AG09319 (cell line): Measurements from ENCODE around the gene POU2AF1.

Experiments
- DNase-seq: peaks from one replicate; pipeline ENCODE4 v3.0.0-alpha.2; 2010; ENCODE audit warnings: low read depth; ENCODE audit errors: extremely low read depth
- TF ChIP-seq, protein P1 (sequence below): IDR thresholded peaks from 2 replicates; pipeline ENCODE4 v1.5.1; 2011; ENCODE audit warnings: low read depth, mild to moderate bottlenecking, inconsistent platforms, low read length, moderate library complexity

POU2AF1 gene

DNA sequence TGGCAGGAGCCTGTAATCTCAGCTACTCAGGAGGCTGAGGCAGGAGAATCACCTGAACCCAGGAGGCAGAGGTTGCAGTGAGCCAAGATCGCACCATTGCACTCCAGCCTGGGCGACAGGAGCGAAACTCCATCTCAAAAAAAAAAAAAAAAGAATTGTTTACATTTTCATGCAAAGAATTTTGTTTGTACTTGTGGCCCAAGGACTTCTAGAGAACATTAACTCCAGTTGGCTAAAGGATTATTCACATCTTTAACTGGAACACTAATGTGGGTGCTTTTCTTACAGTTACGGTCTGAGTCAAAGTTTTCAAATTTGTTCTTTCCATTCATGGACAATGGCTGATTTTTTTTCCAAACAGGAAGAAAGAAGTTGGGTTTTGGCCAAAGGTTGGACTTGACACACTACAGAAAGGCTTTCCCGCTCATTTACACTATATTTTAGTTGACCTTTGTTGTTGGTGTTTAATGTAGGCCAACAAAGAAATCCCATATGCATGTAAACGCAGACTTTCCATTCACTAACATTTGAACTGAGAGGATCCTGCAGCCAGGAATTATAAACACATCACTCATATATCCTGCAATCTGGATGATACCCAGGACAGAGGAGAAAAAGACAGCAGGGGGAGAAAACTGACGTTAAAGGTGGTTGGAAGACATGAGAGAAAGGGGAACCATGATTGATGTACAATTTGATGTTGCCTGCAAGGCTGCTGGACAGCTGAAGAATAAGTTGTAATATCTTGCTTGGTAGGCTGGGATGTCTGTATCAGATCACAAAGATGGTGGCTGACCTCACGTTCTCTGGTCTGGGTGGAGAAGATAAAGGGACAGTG lies 13.1 kb downstream of the POU2AF1 start:
- TF ChIP-seq, protein P1, sequence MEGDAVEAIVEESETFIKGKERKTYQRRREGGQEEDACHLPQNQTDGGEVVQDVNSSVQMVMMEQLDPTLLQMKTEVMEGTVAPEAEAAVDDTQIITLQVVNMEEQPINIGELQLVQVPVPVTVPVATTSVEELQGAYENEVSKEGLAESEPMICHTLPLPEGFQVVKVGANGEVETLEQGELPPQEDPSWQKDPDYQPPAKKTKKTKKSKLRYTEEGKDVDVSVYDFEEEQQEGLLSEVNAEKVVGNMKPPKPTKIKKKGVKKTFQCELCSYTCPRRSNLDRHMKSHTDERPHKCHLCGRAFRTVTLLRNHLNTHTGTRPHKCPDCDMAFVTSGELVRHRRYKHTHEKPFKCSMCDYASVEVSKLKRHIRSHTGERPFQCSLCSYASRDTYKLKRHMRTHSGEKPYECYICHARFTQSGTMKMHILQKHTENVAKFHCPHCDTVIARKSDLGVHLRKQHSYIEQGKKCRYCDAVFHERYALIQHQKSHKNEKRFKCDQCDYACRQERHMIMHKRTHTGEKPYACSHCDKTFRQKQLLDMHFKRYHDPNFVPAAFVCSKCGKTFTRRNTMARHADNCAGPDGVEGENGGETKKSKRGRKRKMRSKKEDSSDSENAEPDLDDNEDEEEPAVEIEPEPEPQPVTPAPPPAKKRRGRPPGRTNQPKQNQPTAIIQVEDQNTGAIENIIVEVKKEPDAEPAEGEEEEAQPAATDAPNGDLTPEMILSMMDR = no peak
- DNase-seq = no peak

DNA sequence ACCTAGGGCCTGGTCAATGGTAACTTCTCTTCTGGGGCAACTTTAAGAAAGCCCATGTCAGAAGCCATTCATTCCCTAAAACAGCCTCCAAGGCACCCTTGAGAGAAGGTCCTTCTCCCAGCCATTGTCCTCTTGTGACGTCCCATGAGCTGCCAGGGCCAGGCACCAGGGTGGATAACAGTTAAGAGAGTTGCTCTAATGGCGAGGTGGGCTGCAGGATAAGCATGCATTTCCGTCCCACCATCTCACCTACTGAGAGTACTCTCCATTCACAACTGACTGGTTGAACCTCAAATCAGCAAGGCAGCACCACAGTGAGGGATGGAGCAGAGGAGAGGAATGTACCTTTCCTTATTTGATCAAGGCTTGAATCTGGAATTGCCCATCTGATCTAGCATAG lies 14.6 kb downstream of the POU2AF1 start:
- TF ChIP-seq, protein P1 = no peak
- DNase-seq = no peak

DNA sequence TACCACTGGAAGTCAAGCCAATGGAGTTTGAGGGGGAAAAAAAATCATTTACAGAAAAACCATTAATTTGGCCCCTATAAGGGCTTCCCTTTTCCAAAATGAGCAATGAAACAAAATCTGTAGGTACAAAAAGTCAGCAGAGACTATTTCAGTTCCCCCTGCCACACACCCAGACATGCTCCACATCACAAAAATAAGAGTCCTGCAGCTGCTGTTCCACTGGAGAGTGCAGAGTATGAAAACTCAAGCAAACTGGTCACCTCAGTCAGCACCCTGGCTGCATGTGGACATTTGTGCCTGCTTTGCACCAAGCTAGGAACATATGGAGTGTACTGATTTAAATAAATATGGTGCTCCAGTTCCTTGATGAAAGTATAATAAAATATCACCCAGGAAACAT lies 15.1 kb downstream of the POU2AF1 start:
- TF ChIP-seq, protein P1 = no peak

DNA sequence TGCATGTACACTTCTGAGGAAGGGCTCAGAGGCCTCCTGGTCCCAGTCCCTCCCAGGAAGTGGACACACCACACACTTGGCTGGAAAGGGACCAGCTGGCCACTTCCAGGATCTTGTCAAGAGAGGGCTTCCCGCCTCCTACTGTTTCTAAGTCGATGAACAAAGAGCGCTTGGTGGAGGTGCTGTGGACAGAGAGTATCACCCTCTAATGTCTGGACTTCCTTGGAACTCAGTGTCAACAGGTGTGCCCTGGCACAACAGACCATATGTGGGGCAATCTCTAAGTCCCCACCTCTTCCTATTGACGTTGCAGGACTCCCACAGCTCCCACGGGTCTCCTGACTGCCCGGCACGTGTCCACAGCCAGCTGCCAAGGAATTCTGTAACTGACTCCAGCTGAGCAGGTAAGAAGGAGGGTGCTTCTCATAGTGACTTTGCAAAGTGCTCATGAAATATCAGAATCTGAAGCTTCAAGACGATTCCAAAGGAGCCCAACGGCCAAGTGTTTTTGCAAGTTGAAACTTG lies 16.1 kb downstream of the POU2AF1 start:
- TF ChIP-seq, protein P1 = no peak
- DNase-seq = no peak

More for the DNA sequence above, 15.1 kb downstream of the POU2AF1 start:
- DNase-seq = no peak

DNA sequence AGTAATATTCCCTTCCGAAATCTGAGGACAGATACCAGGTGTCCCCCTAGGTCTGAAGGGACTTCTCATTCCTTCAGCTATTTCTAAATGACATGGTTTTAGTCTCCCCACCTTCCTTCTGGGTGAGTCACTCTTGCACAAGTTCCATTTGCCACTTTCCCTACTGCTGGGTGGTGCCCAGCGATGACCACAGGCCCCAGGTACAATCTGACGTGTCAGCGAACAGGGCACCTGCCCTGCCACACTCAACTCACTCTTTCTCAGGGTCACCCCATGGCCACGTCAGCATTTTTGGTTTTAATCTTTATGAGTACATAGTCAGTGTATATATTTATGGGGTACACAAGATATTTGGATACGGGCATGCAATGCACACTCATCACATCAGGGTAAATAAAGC lies 17.2 kb downstream of the POU2AF1 start:
- TF ChIP-seq, protein P1 = no peak
- no peak for DNase-seq

DNA sequence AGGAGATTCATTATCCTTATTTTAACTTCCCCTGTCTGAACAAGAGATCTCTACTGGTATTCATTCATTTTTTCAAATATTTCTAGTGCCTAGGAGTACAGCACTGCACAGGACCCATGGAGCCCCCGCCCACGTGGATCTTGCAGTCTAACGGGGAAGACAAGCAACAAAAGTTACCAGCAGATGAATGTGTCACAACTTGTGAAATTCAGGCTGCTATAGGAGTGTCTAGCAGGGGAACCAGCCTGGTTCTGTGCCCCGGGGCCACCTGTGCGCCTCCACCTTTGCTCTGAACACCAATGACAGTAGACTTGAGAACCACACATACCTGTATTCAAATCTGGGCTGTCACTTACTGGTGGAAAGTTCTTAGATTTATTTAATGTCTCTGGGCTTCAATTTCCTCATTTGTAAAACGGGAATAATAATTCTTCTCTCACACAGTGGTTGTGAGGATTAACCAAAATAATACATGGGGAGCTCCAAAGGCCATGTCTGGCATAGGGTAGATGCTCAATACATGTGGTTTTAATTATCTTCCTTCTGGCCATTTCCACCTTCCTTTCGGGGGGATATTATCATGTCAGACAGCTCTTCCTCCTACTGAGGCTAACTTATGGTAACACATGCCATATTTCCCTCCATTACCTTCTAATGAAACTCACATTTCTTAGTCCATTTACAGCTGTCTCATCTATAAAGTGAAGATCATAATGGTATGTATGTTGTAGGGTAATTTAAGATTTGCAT lies 17.8 kb downstream of the POU2AF1 start:
- no peak for DNase-seq

More for the DNA sequence above, 17.8 kb downstream of the POU2AF1 start:
- TF ChIP-seq, protein P1 = no peak
